UCSD-AML1 (cell line): ENCODE results near the gene SPRED1.

Experiments
- DNase-seq: peaks from one replicate; lab custom pipeline; 2025; ENCODE audit not compliant: unreplicated experiment; lab: John Stamatoyannopoulos, UW

The SPRED1 gene

GRCh38 chr15:38349251-38349650, 96.6 kb downstream of the SPRED1 start:
- DNase-seq = no peak

GRCh38 chr15:38351466-38351865, 98.8 kb downstream of the SPRED1 start:
- no peak for DNase-seq

GRCh38 chr15:38354315-38354929, 101.8 kb downstream of the SPRED1 start:
- DNase-seq = peak; percentile 43

GRCh38 chr15:38362355-38362754, 109.7 kb downstream of the SPRED1 start:
- no peak for DNase-seq

- DNase-seq = no peak
These were observed 114.8 kb downstream of the SPRED1 start for GRCh38 chr15:38367476-38367875.

GRCh38 chr15:38369936-38370478, 117.4 kb downstream of the SPRED1 start:
- DNase-seq = no peak

GRCh38 chr15:38373016-38373415, 120.4 kb downstream of the SPRED1 start:
- DNase-seq = no peak

- DNase-seq = no peak
These were observed 121.4 kb downstream of the SPRED1 start for GRCh38 chr15:38374029-38374428.

- peak; percentile 15 for DNase-seq
These were observed 121.9 kb downstream of the SPRED1 start for GRCh38 chr15:38374556-38374955.

- DNase-seq = no peak
These were observed 123.4 kb downstream of the SPRED1 start for GRCh38 chr15:38376081-38376480.

- DNase-seq = no peak
These were observed 125.0 kb downstream of the SPRED1 start for GRCh38 chr15:38377636-38378035.

- DNase-seq = peak; percentile 56
These were observed 125.5 kb downstream of the SPRED1 start for GRCh38 chr15:38378161-38378560.

- DNase-seq = peak; percentile 28
These were observed 137.4 kb downstream of the SPRED1 start for GRCh38 chr15:38389924-38390542.

- no peak for DNase-seq
These were observed 138.6 kb downstream of the SPRED1 start for GRCh38 chr15:38391191-38391590.

GRCh38 chr15:38398134-38398533, 145.5 kb downstream of the SPRED1 start:
- DNase-seq = no peak

GRCh38 chr15:38401106-38401505, 148.5 kb downstream of the SPRED1 start:
- no peak for DNase-seq

- DNase-seq = no peak
These were observed 149.1 kb downstream of the SPRED1 start for GRCh38 chr15:38401701-38402100.

GRCh38 chr15:38406436-38406835, 153.8 kb downstream of the SPRED1 start:
- no peak for DNase-seq
